IPS-18a (cell line): Measurements from ENCODE around the gene SPDL1.

Experiments used
- H3K27ac ChIP-seq: one replicate; pipeline ENCODE4 v1.5.1; 2013; ENCODE audit warnings: low read length
- H3K27me3 ChIP-seq: one replicate; pipeline ENCODE4 v1.6.1; 2013; ENCODE audit warnings: mild to moderate bottlenecking, low read length; ENCODE audit not compliant: control insufficient read depth, insufficient read depth
- H3K36me3 ChIP-seq: one replicate; pipeline ENCODE4 v1.6.1; 2013; ENCODE audit warnings: low read depth, low read length; ENCODE audit not compliant: control insufficient read depth
- H3K4me1 ChIP-seq: one replicate; pipeline ENCODE4 v1.6.1; 2013; ENCODE audit warnings: low read depth, low read length; ENCODE audit not compliant: control insufficient read depth
- H3K4me3 ChIP-seq: one replicate; pipeline ENCODE4 v1.5.1; 2013; ENCODE audit warnings: low read length
- H3K9ac ChIP-seq: one replicate; pipeline ENCODE4 v1.6.1; 2013; ENCODE audit warnings: mild to moderate bottlenecking, low read length, moderate library complexity
- H3K9me3 ChIP-seq: one replicate; pipeline ENCODE4 v1.6.1; 2013; ENCODE audit warnings: low read depth, low read length; ENCODE audit not compliant: control insufficient read depth

The SPDL1 gene

GRCh38 chr5:169549453-169550100 is 34.0 kb upstream of the SPDL1 start:
- Histone ChIP-seq H3K36me3 (no peaks in the 10 kb centered on the region), H3K9ac (no peak overlapping the region), H3K27me3 (no peaks in the 10 kb centered on the region), H3K9me3 (no peaks in the 10 kb centered on the region), H3K4me1 (no peaks in the 10 kb centered on the region), H3K27ac (no peak overlapping the region), H3K4me3 (no peak overlapping the region)

GRCh38 chr5:169550227-169550626 is 33.3 kb upstream of the SPDL1 start:
- Histone ChIP-seq H3K27me3 (no peaks in the 10 kb centered on the region), H3K27ac (no peak overlapping the region), H3K4me1 (no peaks in the 10 kb centered on the region)

GRCh38 chr5:169551146-169551545 is 32.4 kb upstream of the SPDL1 start:
- Histone ChIP-seq H3K27ac (no peak overlapping the region), H3K27me3 (no peaks in the 10 kb centered on the region), H3K9me3 (no peaks in the 10 kb centered on the region), H3K36me3 (no peaks in the 10 kb centered on the region), H3K4me1 (no peaks in the 10 kb centered on the region), H3K9ac (no peak overlapping the region), H3K4me3 (no peak overlapping the region)

More at GRCh38 chr5:169550227-169550626, 33.3 kb upstream of the SPDL1 start:
- Histone ChIP-seq H3K36me3 (no peaks in the 10 kb centered on the region), H3K4me3 (no peak overlapping the region), H3K9me3 (no peaks in the 10 kb centered on the region), H3K9ac (no peak overlapping the region)

- Histone ChIP-seq H3K36me3 (no peaks in the 10 kb centered on the region), H3K9me3 (no peaks in the 10 kb centered on the region), H3K4me1 (no peaks in the 10 kb centered on the region), H3K9ac (no peak overlapping the region), H3K27me3 (no peaks in the 10 kb centered on the region), H3K4me3 (no peak overlapping the region), H3K27ac (no peak overlapping the region)
Observed at GRCh38 chr5:169551696-169552095, 31.9 kb upstream of the SPDL1 start.

GRCh38 chr5:169554251-169554650 is 29.3 kb upstream of the SPDL1 start:
- Histone ChIP-seq H3K9me3 (peaks cover 4% of the 10 kb centered on the region), H3K27me3 (no peaks in the 10 kb centered on the region), H3K27ac (no peak overlapping the region), H3K4me3 (no peak overlapping the region), H3K9ac (no peak overlapping the region), H3K36me3 (no peaks in the 10 kb centered on the region), H3K4me1 (no peaks in the 10 kb centered on the region)

GRCh38 chr5:169557838-169558237 is 25.7 kb upstream of the SPDL1 start:
- Histone ChIP-seq H3K9ac (no peak overlapping the region), H3K27me3 (no peaks in the 10 kb centered on the region), H3K27ac (no peak overlapping the region), H3K4me1 (no peaks in the 10 kb centered on the region), H3K36me3 (no peaks in the 10 kb centered on the region), H3K4me3 (no peak overlapping the region), H3K9me3 (peaks cover 4% of the 10 kb centered on the region)

- Histone ChIP-seq H3K36me3 (no peaks in the 10 kb centered on the region), H3K4me3 (no peak overlapping the region), H3K9ac (no peak overlapping the region), H3K27ac (no peak overlapping the region), H3K9me3 (peaks cover 2% of the 10 kb centered on the region), H3K4me1 (no peaks in the 10 kb centered on the region), H3K27me3 (no peaks in the 10 kb centered on the region)
Observed at GRCh38 chr5:169561893-169562292, 21.7 kb upstream of the SPDL1 start.

GRCh38 chr5:169563369-169563768 is 20.2 kb upstream of the SPDL1 start:
- H3K9me3 ChIP-seq, result no peaks in the 10 kb centered on the region
- no peaks in the 10 kb centered on the region for H3K36me3 ChIP-seq
- H3K27me3 ChIP-seq, result no peaks in the 10 kb centered on the region
- H3K27ac ChIP-seq, result no peak overlapping the region
- no peak overlapping the region for H3K9ac ChIP-seq
- H3K4me1 ChIP-seq, result no peaks in the 10 kb centered on the region
- no peak overlapping the region for H3K4me3 ChIP-seq

GRCh38 chr5:169566202-169566601 is 17.4 kb upstream of the SPDL1 start:
- Histone ChIP-seq H3K27me3 (no peaks in the 10 kb centered on the region), H3K36me3 (no peaks in the 10 kb centered on the region)

GRCh38 chr5:169567079-169567478 is 16.5 kb upstream of the SPDL1 start:
- H3K36me3 ChIP-seq, result no peaks in the 10 kb centered on the region
- no peaks in the 10 kb centered on the region for H3K9me3 ChIP-seq
- H3K4me1 ChIP-seq, result no peaks in the 10 kb centered on the region
- H3K27ac ChIP-seq, result no peak overlapping the region
- no peak overlapping the region for H3K9ac ChIP-seq
- no peaks in the 10 kb centered on the region for H3K27me3 ChIP-seq
- no peak overlapping the region for H3K4me3 ChIP-seq

More at GRCh38 chr5:169566202-169566601, 17.4 kb upstream of the SPDL1 start:
- Histone ChIP-seq H3K9me3 (no peaks in the 10 kb centered on the region), H3K4me3 (no peak overlapping the region), H3K9ac (no peak overlapping the region), H3K4me1 (no peaks in the 10 kb centered on the region), H3K27ac (no peak overlapping the region)

- H3K4me3 ChIP-seq, result no peak overlapping the region
- no peaks in the 10 kb centered on the region for H3K4me1 ChIP-seq
- H3K27ac ChIP-seq, result no peak overlapping the region
- H3K27me3 ChIP-seq, result no peaks in the 10 kb centered on the region
- no peaks in the 10 kb centered on the region for H3K9me3 ChIP-seq
- no peaks in the 10 kb centered on the region for H3K36me3 ChIP-seq
- H3K9ac ChIP-seq, result no peak overlapping the region
Observed at GRCh38 chr5:169569513-169569912, 14.1 kb upstream of the SPDL1 start.

GRCh38 chr5:169571355-169571754 is 12.2 kb upstream of the SPDL1 start:
- Histone ChIP-seq H3K4me1 (no peaks in the 10 kb centered on the region), H3K9ac (no peak overlapping the region), H3K27me3 (no peaks in the 10 kb centered on the region), H3K36me3 (no peaks in the 10 kb centered on the region), H3K27ac (no peak overlapping the region), H3K4me3 (no peak overlapping the region), H3K9me3 (no peaks in the 10 kb centered on the region)
